SK-N-SH treated with all-trans-retinoic acid at 6 μM for 48 hours (cell line): ENCODE results near the gene KRT83.

Experiments used
- ATAC-seq: fragments of 200-7000 bp; cut with Tn5 transposase; 3 replicates; pipeline ENCODE4 v1.9.1; 2020; ENCODE audit warnings: mild to moderate bottlenecking, moderate library complexity
- ARNTL ChIP-seq: fragments of 450-650 bp; formaldehyde crosslinking; IDR thresholded peaks from 2 replicates; pipeline ENCODE4 v1.5.0; 2020; ENCODE audit warnings: low read depth, mild to moderate bottlenecking, moderate library complexity, borderline replicate concordance
- BACH2 ChIP-seq: fragments of 250-450 bp; sonication (Bioruptor Pico); IDR thresholded peaks from 2 replicates; pipeline ENCODE4 v1.9.0; 2021; ENCODE audit warnings: mild to moderate bottlenecking, borderline replicate concordance
- CREB5 ChIP-seq: fragments of 250-450 bp; sonication (Bioruptor Pico); IDR thresholded peaks from 2 replicates; pipeline ENCODE4 v1.5.1; 2020; ENCODE audit warnings: low read depth, mild to moderate bottlenecking, moderate library complexity
- CSDC2 ChIP-seq: fragments of 250-450 bp; sonication (Bioruptor Pico); IDR thresholded peaks from 2 replicates; pipeline ENCODE4 v1.5.0; 2020; ENCODE audit warnings: mild to moderate bottlenecking, moderate library complexity
- CSRNP3 ChIP-seq: fragments of 250-450 bp; sonication (Bioruptor Pico); IDR thresholded peaks from 2 replicates; pipeline ENCODE4 v1.5.1; 2021; ENCODE audit warnings: mild to moderate bottlenecking, moderate library complexity
- ESRRG ChIP-seq: fragments of 250-450 bp; sonication (Bioruptor Pico); IDR thresholded peaks from 2 replicates; pipeline ENCODE4 v1.6.1; 2021; ENCODE audit warnings: mild to moderate bottlenecking
- GLIS3 ChIP-seq: fragments of 250-450 bp; sonication (Bioruptor Pico); IDR thresholded peaks from 2 replicates; pipeline ENCODE4 v1.5.0; 2020; ENCODE audit warnings: mild to moderate bottlenecking, moderate library complexity
- ISL1 ChIP-seq: fragments of 250-450 bp; sonication (Bioruptor Pico); IDR thresholded peaks from 2 replicates; pipeline ENCODE4 v2.1.2; 2022; ENCODE audit warnings: mild to moderate bottlenecking, moderate library complexity
- OSR1 ChIP-seq: fragments of 250-450 bp; sonication (Bioruptor Pico); IDR thresholded peaks from 2 replicates; pipeline ENCODE4 v1.8.0; 2022; ENCODE audit warnings: moderate library complexity, mild to moderate bottlenecking, inconsistent platforms
- PPARA ChIP-seq: fragments of 250-450 bp; sonication (Bioruptor Pico); IDR thresholded peaks from 2 replicates; pipeline ENCODE4 v1.5.0; 2020; ENCODE audit warnings: mild to moderate bottlenecking, borderline replicate concordance
- RARB ChIP-seq: fragments of 250-450 bp; sonication (Bioruptor Pico); IDR thresholded peaks from 2 replicates; pipeline ENCODE4 v1.8.0; 2021; ENCODE audit warnings: mild to moderate bottlenecking, moderate library complexity
- SNAI2 ChIP-seq: fragments of 250-450 bp; sonication (Bioruptor Pico); IDR thresholded peaks from 2 replicates; pipeline ENCODE4 v1.5.0; 2020; ENCODE audit warnings: mild to moderate bottlenecking, moderate library complexity
- TCF4 ChIP-seq: fragments of 250-450 bp; sonication (Bioruptor Pico); IDR thresholded peaks from 2 replicates; pipeline ENCODE4 v1.8.0; 2021; ENCODE audit warnings: mild to moderate bottlenecking, moderate library complexity, borderline replicate concordance
- TOX ChIP-seq: fragments of 250-450 bp; sonication (Bioruptor Pico); IDR thresholded peaks from 2 replicates; pipeline ENCODE4 v1.8.0; 2021; ENCODE audit warnings: mild to moderate bottlenecking, moderate library complexity, borderline replicate concordance
- ZC3H10 ChIP-seq: fragments of 250-450 bp; sonication (Bioruptor Pico); IDR thresholded peaks from 2 replicates; pipeline ENCODE4 v1.5.1; 2021; ENCODE audit warnings: mild to moderate bottlenecking, moderate library complexity
- ZFP3 ChIP-seq: fragments of 250-450 bp; sonication (Bioruptor Pico); IDR thresholded peaks from 2 replicates; pipeline ENCODE4 v1.5.0; 2020; ENCODE audit warnings: mild to moderate bottlenecking, moderate library complexity
- ZFP30 ChIP-seq: fragments of 450-650 bp; formaldehyde crosslinking; IDR thresholded peaks from 2 replicates; pipeline ENCODE4 v1.5.0; 2022; ENCODE audit warnings: mild to moderate bottlenecking, moderate library complexity
- ZNF565 ChIP-seq: fragments of 450-650 bp; formaldehyde crosslinking; conservative IDR thresholded peaks from 2 replicates; pipeline ENCODE4 v1.5.0; 2020; ENCODE audit warnings: low read depth, mild to moderate bottlenecking, moderate library complexity
- ZNF8 ChIP-seq: fragments of 450-650 bp; formaldehyde crosslinking; IDR thresholded peaks from 2 replicates; pipeline ENCODE4 v1.5.0; 2020; ENCODE audit warnings: mild to moderate bottlenecking, moderate library complexity
- TF ChIP-seq, protein P1 (sequence below): fragments of 250-450 bp; sonication (Bioruptor Pico); IDR thresholded peaks from 2 replicates; pipeline ENCODE4 v1.8.0; 2020; ENCODE audit warnings: mild to moderate bottlenecking, moderate library complexity, borderline replicate concordance
- TF ChIP-seq, protein P2 (sequence below): fragments of 250-450 bp; sonication (Bioruptor Pico); IDR thresholded peaks from 2 replicates; pipeline ENCODE4 v1.5.0; 2020; ENCODE audit warnings: mild to moderate bottlenecking, moderate library complexity

KRT83 gene

DNA sequence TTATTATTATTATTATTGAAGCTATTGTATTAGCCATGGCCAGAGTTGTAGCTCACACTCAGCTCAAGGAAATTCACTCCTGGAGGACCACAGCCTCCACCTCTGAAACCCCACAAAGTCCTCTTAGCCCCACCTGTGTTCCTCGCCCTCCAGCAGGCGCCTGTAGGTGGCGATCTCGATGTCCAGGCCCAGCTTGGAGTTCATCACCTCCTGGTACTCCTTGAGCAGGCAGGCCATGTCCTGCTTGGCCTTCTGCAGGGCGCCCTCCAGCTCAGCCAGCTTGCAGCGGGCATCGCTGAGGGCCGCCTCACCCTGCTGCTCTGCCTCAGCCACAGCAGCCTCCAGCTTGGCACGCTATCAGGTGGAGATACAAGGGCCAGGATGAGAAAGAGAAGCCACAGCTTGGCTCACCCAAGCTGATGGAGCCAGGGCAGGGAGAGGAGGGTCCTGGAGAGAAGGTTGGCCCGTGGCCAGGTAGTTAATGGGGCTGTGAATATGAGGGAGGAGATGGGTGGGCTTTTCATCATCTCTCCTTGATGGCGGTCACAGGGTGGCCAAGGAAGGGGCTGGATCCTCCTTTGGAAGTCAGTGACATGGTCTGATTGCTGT lies 41.0 kb upstream of the KRT83 start:
- TF ChIP-seq GLIS3 (CRISPR knock-in tag) (no peak), TCF4 (no peak), ZC3H10 (CRISPR knock-in tag) (no peak), PPARA (CRISPR knock-in tag) (no peak), OSR1 (no peak), ISL1 (CRISPR knock-in tag) (no peak), CSRNP3 (CRISPR knock-in tag) (no peak), CSDC2 (CRISPR knock-in tag) (no peak), ESRRG (no peak), ARNTL (CRISPR knock-in tag) (no peak), ZNF8 (no peak), SNAI2 (CRISPR knock-in tag) (no peak), ZNF565 (CRISPR knock-in tag) (no peak), CREB5 (CRISPR knock-in tag) (no peak)
- TF ChIP-seq, protein P1, sequence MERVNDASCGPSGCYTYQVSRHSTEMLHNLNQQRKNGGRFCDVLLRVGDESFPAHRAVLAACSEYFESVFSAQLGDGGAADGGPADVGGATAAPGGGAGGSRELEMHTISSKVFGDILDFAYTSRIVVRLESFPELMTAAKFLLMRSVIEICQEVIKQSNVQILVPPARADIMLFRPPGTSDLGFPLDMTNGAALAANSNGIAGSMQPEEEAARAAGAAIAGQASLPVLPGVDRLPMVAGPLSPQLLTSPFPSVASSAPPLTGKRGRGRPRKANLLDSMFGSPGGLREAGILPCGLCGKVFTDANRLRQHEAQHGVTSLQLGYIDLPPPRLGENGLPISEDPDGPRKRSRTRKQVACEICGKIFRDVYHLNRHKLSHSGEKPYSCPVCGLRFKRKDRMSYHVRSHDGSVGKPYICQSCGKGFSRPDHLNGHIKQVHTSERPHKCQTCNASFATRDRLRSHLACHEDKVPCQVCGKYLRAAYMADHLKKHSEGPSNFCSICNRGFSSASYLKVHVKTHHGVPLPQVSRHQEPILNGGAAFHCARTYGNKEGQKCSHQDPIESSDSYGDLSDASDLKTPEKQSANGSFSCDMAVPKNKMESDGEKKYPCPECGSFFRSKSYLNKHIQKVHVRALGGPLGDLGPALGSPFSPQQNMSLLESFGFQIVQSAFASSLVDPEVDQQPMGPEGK (CRISPR knock-in tag), result no peak
- TF ChIP-seq, protein P2, sequence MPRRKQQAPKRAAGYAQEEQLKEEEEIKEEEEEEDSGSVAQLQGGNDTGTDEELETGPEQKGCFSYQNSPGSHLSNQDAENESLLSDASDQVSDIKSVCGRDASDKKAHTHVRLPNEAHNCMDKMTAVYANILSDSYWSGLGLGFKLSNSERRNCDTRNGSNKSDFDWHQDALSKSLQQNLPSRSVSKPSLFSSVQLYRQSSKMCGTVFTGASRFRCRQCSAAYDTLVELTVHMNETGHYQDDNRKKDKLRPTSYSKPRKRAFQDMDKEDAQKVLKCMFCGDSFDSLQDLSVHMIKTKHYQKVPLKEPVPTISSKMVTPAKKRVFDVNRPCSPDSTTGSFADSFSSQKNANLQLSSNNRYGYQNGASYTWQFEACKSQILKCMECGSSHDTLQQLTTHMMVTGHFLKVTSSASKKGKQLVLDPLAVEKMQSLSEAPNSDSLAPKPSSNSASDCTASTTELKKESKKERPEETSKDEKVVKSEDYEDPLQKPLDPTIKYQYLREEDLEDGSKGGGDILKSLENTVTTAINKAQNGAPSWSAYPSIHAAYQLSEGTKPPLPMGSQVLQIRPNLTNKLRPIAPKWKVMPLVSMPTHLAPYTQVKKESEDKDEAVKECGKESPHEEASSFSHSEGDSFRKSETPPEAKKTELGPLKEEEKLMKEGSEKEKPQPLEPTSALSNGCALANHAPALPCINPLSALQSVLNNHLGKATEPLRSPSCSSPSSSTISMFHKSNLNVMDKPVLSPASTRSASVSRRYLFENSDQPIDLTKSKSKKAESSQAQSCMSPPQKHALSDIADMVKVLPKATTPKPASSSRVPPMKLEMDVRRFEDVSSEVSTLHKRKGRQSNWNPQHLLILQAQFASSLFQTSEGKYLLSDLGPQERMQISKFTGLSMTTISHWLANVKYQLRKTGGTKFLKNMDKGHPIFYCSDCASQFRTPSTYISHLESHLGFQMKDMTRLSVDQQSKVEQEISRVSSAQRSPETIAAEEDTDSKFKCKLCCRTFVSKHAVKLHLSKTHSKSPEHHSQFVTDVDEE (CRISPR knock-in tag), result no peak
- ATAC-seq, result 0 out of 3 replicates have a peak, but pooled peaks have one; percentile 21

GRCh38 chr12:52361553-52361952 lies 40.4 kb upstream of the KRT83 start:
- ATAC-seq, result no peak

More at GRCh38 chr12:52361553-52361952, 40.4 kb upstream of the KRT83 start:
- no peak for TF ChIP-seq BACH2 (CRISPR knock-in tag)
- TF ChIP-seq TOX (CRISPR knock-in tag), result no peak
- TF ChIP-seq, protein P1 (CRISPR knock-in tag), result no peak
- no peak for TF ChIP-seq PPARA (CRISPR knock-in tag)
- TF ChIP-seq ZFP30 (CRISPR knock-in tag), result no peak
- TF ChIP-seq ZNF8, result no peak
- no peak for TF ChIP-seq ARNTL (CRISPR knock-in tag)
- TF ChIP-seq, protein P2 (CRISPR knock-in tag), result no peak
- TF ChIP-seq CREB5 (CRISPR knock-in tag), result no peak
- TF ChIP-seq ISL1 (CRISPR knock-in tag), result no peak
- TF ChIP-seq GLIS3 (CRISPR knock-in tag), result no peak
- TF ChIP-seq ZC3H10 (CRISPR knock-in tag), result no peak
- no peak for TF ChIP-seq RARB (CRISPR knock-in tag)
- no peak for TF ChIP-seq TCF4
- TF ChIP-seq ZFP3 (CRISPR knock-in tag), result no peak
- TF ChIP-seq CSRNP3 (CRISPR knock-in tag), result no peak
- no peak for TF ChIP-seq SNAI2 (CRISPR knock-in tag)
